Measurements from ENCODE around the gene APMAP.

The APMAP gene

GRCh38 chr20:24916412-24916811 lies 76.1 kb downstream of the APMAP start:
- no peak overlapping the region for H2AFZ ChIP-seq (ENCODE audit: low read length)
- no peaks in the 10 kb centered on the region for H3K27me3 ChIP-seq (replicated peaks; ENCODE audit: insufficient read depth, low read length)
- H3K9me2 ChIP-seq (replicated peaks; ENCODE audit: insufficient read depth, low read length): no peaks in the 10 kb centered on the region
- no peaks in the 10 kb centered on the region for H3K79me2 ChIP-seq (ENCODE audit: low read length)
- H3K4me2 ChIP-seq (ENCODE audit: low read depth, low read length): no peak overlapping the region
- H4K20me1 ChIP-seq (ENCODE audit: insufficient read depth, low read length): no peaks in the 10 kb centered on the region
- H3K4me3 ChIP-seq (ENCODE audit: low read length): no peak overlapping the region
- H3K36me3 ChIP-seq (replicated peaks; ENCODE audit: insufficient read depth, low read length): no peaks in the 10 kb centered on the region
- H3K27ac ChIP-seq (ENCODE audit: low read length): no peak overlapping the region
- TF ChIP-seq CTCF (IDR thresholded peaks at IDR 0.05; ENCODE audit: low read length) (no peak), EZH2 (optimal IDR thresholded peaks at IDR 0.05; ENCODE audit: low read depth, low read length) (no peak), EZH2phosphoT487 (IDR thresholded peaks at IDR 0.05; ENCODE audit: low read length) (no peak)
- no peak overlapping the region for H3K9ac ChIP-seq (ENCODE audit: low read length)
- no peak for DNase-seq
- peaks cover 17% of the 10 kb centered on the region for H3K4me1 ChIP-seq (ENCODE audit: low read length)
- no peaks in the 10 kb centered on the region for H3F3A ChIP-seq (ENCODE audit: insufficient read depth, low read length)
- no peaks in the 10 kb centered on the region for H3K9me3 ChIP-seq (replicated peaks; ENCODE audit: insufficient read depth, low read length)

- Histone ChIP-seq H3K4me1 (ENCODE audit: low read length) (peaks cover 17% of the 10 kb centered on the region), H3K27me3 (replicated peaks; ENCODE audit: insufficient read depth, low read length) (no peaks in the 10 kb centered on the region), H3K27ac (ENCODE audit: low read length) (no peak overlapping the region), H2AFZ (ENCODE audit: low read length) (no peak overlapping the region), H3K9ac (ENCODE audit: low read length) (no peak overlapping the region), H3K9me3 (replicated peaks; ENCODE audit: insufficient read depth, low read length) (no peaks in the 10 kb centered on the region), H3K9me2 (replicated peaks; ENCODE audit: insufficient read depth, low read length) (no peaks in the 10 kb centered on the region), H3K36me3 (replicated peaks; ENCODE audit: insufficient read depth, low read length) (no peaks in the 10 kb centered on the region), H3K4me2 (ENCODE audit: low read depth, low read length) (no peak overlapping the region), H3K4me3 (ENCODE audit: low read length) (no peak overlapping the region), H3F3A (ENCODE audit: insufficient read depth, low read length) (no peaks in the 10 kb centered on the region), H3K79me2 (ENCODE audit: low read length) (no peaks in the 10 kb centered on the region), H4K20me1 (ENCODE audit: insufficient read depth, low read length) (no peaks in the 10 kb centered on the region)
- no peak for DNase-seq
- TF ChIP-seq EZH2phosphoT487 (IDR thresholded peaks at IDR 0.05; ENCODE audit: low read length) (no peak), CTCF (IDR thresholded peaks at IDR 0.05; ENCODE audit: low read length) (no peak), EZH2 (optimal IDR thresholded peaks at IDR 0.05; ENCODE audit: low read depth, low read length) (no peak)
Observed at GRCh38 chr20:24915892-24916291, 76.7 kb downstream of the APMAP start.

GRCh38 chr20:24915440-24915839 lies 77.1 kb downstream of the APMAP start:
- Histone ChIP-seq H3K27ac (ENCODE audit: low read length) (no peak overlapping the region), H3K36me3 (replicated peaks; ENCODE audit: insufficient read depth, low read length) (no peaks in the 10 kb centered on the region), H3K4me2 (ENCODE audit: low read depth, low read length) (no peak overlapping the region), H2AFZ (ENCODE audit: low read length) (no peak overlapping the region), H3F3A (ENCODE audit: insufficient read depth, low read length) (no peaks in the 10 kb centered on the region), H3K79me2 (ENCODE audit: low read length) (no peaks in the 10 kb centered on the region), H3K27me3 (replicated peaks; ENCODE audit: insufficient read depth, low read length) (no peaks in the 10 kb centered on the region), H3K9me3 (replicated peaks; ENCODE audit: insufficient read depth, low read length) (no peaks in the 10 kb centered on the region), H3K9me2 (replicated peaks; ENCODE audit: insufficient read depth, low read length) (no peaks in the 10 kb centered on the region), H3K4me1 (ENCODE audit: low read length) (peaks cover 17% of the 10 kb centered on the region), H4K20me1 (ENCODE audit: insufficient read depth, low read length) (no peaks in the 10 kb centered on the region), H3K9ac (ENCODE audit: low read length) (no peak overlapping the region), H3K4me3 (ENCODE audit: low read length) (no peak overlapping the region)
- TF ChIP-seq EZH2phosphoT487 (IDR thresholded peaks at IDR 0.05; ENCODE audit: low read length): no peak
- TF ChIP-seq CTCF (IDR thresholded peaks at IDR 0.05; ENCODE audit: low read length): no peak
- TF ChIP-seq EZH2 (optimal IDR thresholded peaks at IDR 0.05; ENCODE audit: low read depth, low read length): no peak
- no peak for DNase-seq
